Ovary (tissue), 3 donors: Measurements from ENCODE around the gene SLC25A1.

ENCODE experiments used
- CTCF ChIP-seq, 3 donors: fragments of 450-650 bp in 2 of 3; fragments of 200-600 bp in 1 of 3; IDR thresholded peaks; one replicate each; pipeline versions ENCODE4 v1.5.1 to v1.8.0; 2016 to 2022; ENCODE audit warnings: antibody characterized with exemption in 3 of 3, mild to moderate bottlenecking in 1 of 3
- POLR2A ChIP-seq: fragments of 450-650 bp; IDR thresholded peaks from one replicate; pipeline ENCODE4 v1.6.1; 2017; ENCODE audit warnings: antibody characterized with exemption, mild to moderate bottlenecking, moderate library complexity
- donor health status: DM: no; HTN: no; CAD: no.

DNA sequence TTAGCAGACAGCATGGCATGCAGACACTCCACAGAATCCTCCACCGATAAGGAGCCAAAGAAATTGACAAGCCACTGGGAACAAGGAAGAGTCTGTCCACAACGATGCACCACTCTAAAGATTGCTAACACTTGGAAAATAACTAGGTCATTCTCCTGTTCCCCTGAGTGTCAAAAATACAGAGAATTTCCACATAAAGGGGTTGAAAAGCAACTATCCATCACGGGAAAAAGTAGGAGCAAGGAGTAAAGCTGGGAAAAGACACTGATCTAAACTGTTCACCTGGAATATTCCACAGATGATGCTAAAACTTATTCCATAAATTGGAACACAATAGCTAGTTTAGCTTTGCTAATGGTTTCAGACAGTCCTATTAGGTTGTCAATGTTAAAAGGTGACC is 47.0 kb upstream of the SLC25A1 start:
- TF ChIP-seq CTCF (IDR thresholded peaks at IDR 0.05) (no peak), POLR2A (no peak)
